A375 (cell line): ENCODE measurements around the gene APCDD1L. TPM values are rescaled to one million over a fixed set of nuclear protein-coding genes. Genes with fewer than 3 reads are reported as not detected.

Source experiments
- total RNA-seq: library from RNA; depleted of rRNA; stranded (reverse); fragments of >200 nt; shearing (Covaris generic); gene quantifications from 2 replicates; pipeline ENCODE4 v1.2.3, GENCODE V29; 2014; rRNA removed

The APCDD1L gene
- not detected in 2 replicates for total RNA-seq

DNA sequence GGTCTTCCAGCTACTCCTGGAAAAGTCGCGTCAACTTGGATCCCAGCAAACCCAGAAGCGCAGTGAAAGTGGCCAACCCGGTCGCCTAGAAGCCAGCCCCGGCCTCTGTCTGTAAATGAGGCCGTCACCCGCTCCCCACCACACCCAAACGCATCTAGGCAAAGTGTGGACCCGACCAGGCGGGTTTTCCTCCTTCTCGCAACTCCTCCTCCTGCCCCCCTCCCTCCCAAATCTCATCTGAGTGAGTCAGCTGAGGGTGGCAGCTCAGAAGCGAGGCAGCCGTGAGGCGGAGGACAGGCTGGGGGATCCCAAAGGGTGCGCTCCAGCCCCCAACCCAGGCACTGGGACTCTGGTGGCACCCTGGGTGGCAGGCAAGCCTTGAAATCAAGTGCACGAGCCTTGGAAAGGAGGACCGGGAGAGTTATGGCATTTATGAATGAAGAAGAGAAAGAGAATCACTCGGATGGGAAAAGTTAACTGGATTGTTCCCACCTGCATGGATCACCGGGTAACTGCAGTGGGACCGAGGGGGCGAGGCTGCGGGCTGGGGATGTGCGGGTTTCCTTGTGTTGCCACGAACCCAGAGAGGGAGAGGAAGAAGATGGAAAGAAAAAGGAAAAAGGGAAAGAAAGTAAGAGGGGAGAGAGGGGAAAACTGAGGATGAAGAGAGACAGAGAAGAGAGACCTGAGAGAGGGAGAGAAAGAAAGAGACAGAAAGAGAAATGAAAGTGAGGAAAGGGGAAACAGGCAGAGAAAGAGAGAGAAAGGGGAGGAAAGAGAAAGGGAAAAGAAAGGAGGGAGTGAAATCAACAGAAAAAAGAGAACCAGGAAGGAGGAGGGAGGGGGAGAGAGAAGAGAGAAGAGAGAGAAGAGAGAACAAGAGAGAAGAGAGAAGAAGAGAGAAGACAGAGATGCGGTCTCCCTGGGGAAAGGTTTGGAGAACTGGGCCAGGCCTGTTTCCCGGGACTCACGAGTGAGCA is at the start of gene APCDD1L:
APCDD1L (minus strand) TSS at position 167 of the 980 bp plus-strand sequence. CDS start 692 bp downstream, outside the sequence.

Other genes with a start within 250 kb of the APCDD1L start
- 21.8 and 23.2 TPM in 2 replicates for gene RAB22A, start 205.7 kb downstream of the APCDD1L start, total RNA-seq
- gene VAPB, start 126.2 kb downstream of the APCDD1L start, total RNA-seq = 8.4 and 9.2 TPM in 2 replicates
- 36.1 and 43.6 TPM in 2 replicates for gene STX16, start 135.9 kb upstream of the APCDD1L start, total RNA-seq
- 21.4 and 24.4 TPM in 2 replicates for gene NPEPL1, start 177.4 kb upstream of the APCDD1L start, total RNA-seq